NCI-H1694 treated with DMSO at 0.1 percent for 48 hours (cell line): ENCODE measurements around the gene ACTR5.

ENCODE experiments used
- DNase-seq: peaks from one replicate; lab custom pipeline; 2025; lab: John Stamatoyannopoulos, UW

Gene ACTR5

GRCh38 chr20:38728911-38729642 lies 19.2 kb upstream of the ACTR5 start:
- DNase-seq, result no peak

- no peak for DNase-seq
These were observed 18.5 kb upstream of the ACTR5 start for GRCh38 chr20:38729767-38730166.

- DNase-seq, result no peak
These were observed 17.9 kb upstream of the ACTR5 start for GRCh38 chr20:38730167-38730988.

- peak; percentile 66 for DNase-seq
These were observed 17.1 kb upstream of the ACTR5 start for GRCh38 chr20:38730989-38731737.

- DNase-seq, result no peak
These were observed 16.5 kb upstream of the ACTR5 start for GRCh38 chr20:38731738-38732113.

- DNase-seq, result no peak
These were observed 15.3 kb upstream of the ACTR5 start for GRCh38 chr20:38732981-38733380.

- no peak for DNase-seq
These were observed 13.1 kb upstream of the ACTR5 start for GRCh38 chr20:38735172-38735571.

- no peak for DNase-seq
These were observed 10.4 kb upstream of the ACTR5 start for GRCh38 chr20:38737887-38738286.

GRCh38 chr20:38745757-38746156 lies 2.5 kb upstream of the ACTR5 start:
- DNase-seq, result no peak

- no peak for DNase-seq
These were observed 664 bp upstream of the ACTR5 start for GRCh38 chr20:38747495-38748096.

GRCh38 chr20:38748861-38749149 lies 545 bp downstream of the ACTR5 start:
- no peak for DNase-seq

- DNase-seq, result peak; percentile 39
These were observed 3.2 kb downstream of the ACTR5 start for GRCh38 chr20:38751360-38751976.

GRCh38 chr20:38752029-38752428 lies 3.8 kb downstream of the ACTR5 start:
- no peak for DNase-seq

GRCh38 chr20:38754924-38755323 lies 6.7 kb downstream of the ACTR5 start:
- no peak for DNase-seq

GRCh38 chr20:38755324-38755910 lies 7.2 kb downstream of the ACTR5 start:
- peak; percentile 72 for DNase-seq

- no peak for DNase-seq
These were observed 9.0 kb downstream of the ACTR5 start for GRCh38 chr20:38757145-38757775.

GRCh38 chr20:38759106-38759505 lies 10.8 kb downstream of the ACTR5 start:
- no peak for DNase-seq

- no peak for DNase-seq
These were observed 12.7 kb downstream of the ACTR5 start for GRCh38 chr20:38760978-38761377.

GRCh38 chr20:38762174-38762573 lies 13.9 kb downstream of the ACTR5 start:
- DNase-seq, result no peak

GRCh38 chr20:38763616-38764015 lies 15.4 kb downstream of the ACTR5 start:
- no peak for DNase-seq
